ENCODE results near the gene GIPR. TPM values are rescaled to one million over a fixed set of nuclear protein-coding genes. Genes with fewer than 3 reads are reported as not detected.
"Not testable (repeated sequence)": the region's sequence is repeated elsewhere in the genome, so short reads cannot be mapped to it uniquely, and the experiment has no call there.

GIPR gene
- total RNA-seq, 1 donor from 2014 or later, result 0.53 TPM

- no peak for FAIRE-seq
- DNase-seq (ENCODE audit: low read depth), result no peak
- Histone ChIP-seq H3K27me3 (ENCODE audit: control insufficient read depth, insufficient read depth, low read length) (no peaks in the 10 kb centered on the region), H3K36me3 (ENCODE audit: control insufficient read depth, insufficient read depth, low read length) (no peaks in the 10 kb centered on the region), H3K4me3 (ENCODE audit: low read depth, low read length) (peak overlapping the region; percentile 39)
- TF ChIP-seq, protein P1, sequence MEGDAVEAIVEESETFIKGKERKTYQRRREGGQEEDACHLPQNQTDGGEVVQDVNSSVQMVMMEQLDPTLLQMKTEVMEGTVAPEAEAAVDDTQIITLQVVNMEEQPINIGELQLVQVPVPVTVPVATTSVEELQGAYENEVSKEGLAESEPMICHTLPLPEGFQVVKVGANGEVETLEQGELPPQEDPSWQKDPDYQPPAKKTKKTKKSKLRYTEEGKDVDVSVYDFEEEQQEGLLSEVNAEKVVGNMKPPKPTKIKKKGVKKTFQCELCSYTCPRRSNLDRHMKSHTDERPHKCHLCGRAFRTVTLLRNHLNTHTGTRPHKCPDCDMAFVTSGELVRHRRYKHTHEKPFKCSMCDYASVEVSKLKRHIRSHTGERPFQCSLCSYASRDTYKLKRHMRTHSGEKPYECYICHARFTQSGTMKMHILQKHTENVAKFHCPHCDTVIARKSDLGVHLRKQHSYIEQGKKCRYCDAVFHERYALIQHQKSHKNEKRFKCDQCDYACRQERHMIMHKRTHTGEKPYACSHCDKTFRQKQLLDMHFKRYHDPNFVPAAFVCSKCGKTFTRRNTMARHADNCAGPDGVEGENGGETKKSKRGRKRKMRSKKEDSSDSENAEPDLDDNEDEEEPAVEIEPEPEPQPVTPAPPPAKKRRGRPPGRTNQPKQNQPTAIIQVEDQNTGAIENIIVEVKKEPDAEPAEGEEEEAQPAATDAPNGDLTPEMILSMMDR (IDR thresholded peaks at IDR 0.05; ENCODE audit: insufficient read depth, low read length, severe bottlenecking), result no peak
Measured at GRCh38 chr19:45676851-45677263, 8.8 kb downstream of the GIPR start.

- peak overlapping the region; percentile 39 for H3K4me3 ChIP-seq (ENCODE audit: low read depth, low read length)
- no peaks in the 10 kb centered on the region for H3K27me3 ChIP-seq (ENCODE audit: control insufficient read depth, insufficient read depth, low read length)
- FAIRE-seq, result no peak
- TF ChIP-seq, protein P1 (IDR thresholded peaks at IDR 0.05; ENCODE audit: insufficient read depth, low read length, severe bottlenecking), result peak; percentile 67
- H3K36me3 ChIP-seq (ENCODE audit: control insufficient read depth, insufficient read depth, low read length), result no peaks in the 10 kb centered on the region
- DNase-seq (ENCODE audit: low read depth), result peak; percentile 96
Measured at GRCh38 chr19:45677351-45678230, 9.6 kb downstream of the GIPR start.

DNA sequence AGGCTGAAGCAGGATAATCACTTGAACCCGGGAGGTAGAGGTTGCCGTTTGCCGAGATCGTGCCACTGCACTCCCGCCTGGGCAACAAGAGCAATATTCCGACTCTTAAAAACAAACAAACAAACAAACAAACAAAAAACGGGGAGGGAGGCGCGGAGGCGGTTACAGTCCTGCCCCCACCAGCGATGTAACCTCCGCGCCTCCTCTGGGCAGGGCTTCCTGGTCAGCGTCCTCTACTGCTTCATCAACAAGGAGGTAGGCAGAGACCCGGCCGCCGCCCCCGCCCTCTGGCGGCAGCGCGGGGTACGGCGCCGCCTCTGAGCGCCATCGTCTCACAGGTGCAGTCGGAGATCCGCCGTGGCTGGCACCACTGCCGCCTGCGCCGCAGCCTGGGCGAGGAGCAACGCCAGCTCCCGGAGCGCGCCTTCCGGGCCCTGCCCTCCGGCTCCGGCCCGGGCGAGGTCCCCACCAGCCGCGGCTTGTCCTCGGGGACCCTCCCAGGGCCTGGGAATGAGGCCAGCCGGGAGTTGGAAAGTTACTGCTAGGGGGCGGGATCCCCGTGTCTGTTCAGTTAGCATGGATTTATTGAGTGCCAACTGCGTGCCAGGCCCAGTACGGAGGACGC, 13.5 kb downstream of the GIPR start:
- no peak for FAIRE-seq
- DNase-seq (ENCODE audit: low read depth), result peak; percentile 76
- no peaks in the 10 kb centered on the region for H3K27me3 ChIP-seq (ENCODE audit: control insufficient read depth, insufficient read depth, low read length)
- H3K4me3 ChIP-seq (ENCODE audit: low read depth, low read length), result peak overlapping the region; percentile 19
- TF ChIP-seq, protein P1 (IDR thresholded peaks at IDR 0.05; ENCODE audit: insufficient read depth, low read length, severe bottlenecking), result peak; percentile 96
- H3K36me3 ChIP-seq (ENCODE audit: control insufficient read depth, insufficient read depth, low read length), result peaks cover 3% of the 10 kb centered on the region

- Histone ChIP-seq H3K27me3 (ENCODE audit: control insufficient read depth, insufficient read depth, low read length) (no peaks in the 10 kb centered on the region), H3K4me3 (ENCODE audit: low read depth, low read length) (no peak overlapping the region), H3K36me3 (ENCODE audit: control insufficient read depth, insufficient read depth, low read length) (peaks cover 3% of the 10 kb centered on the region)
- TF ChIP-seq, protein P1 (IDR thresholded peaks at IDR 0.05; ENCODE audit: insufficient read depth, low read length, severe bottlenecking), result no peak
- DNase-seq (ENCODE audit: low read depth) (no peak), FAIRE-seq (no peak)
Measured at GRCh38 chr19:45682117-45682516, 14.1 kb downstream of the GIPR start.

DNA sequence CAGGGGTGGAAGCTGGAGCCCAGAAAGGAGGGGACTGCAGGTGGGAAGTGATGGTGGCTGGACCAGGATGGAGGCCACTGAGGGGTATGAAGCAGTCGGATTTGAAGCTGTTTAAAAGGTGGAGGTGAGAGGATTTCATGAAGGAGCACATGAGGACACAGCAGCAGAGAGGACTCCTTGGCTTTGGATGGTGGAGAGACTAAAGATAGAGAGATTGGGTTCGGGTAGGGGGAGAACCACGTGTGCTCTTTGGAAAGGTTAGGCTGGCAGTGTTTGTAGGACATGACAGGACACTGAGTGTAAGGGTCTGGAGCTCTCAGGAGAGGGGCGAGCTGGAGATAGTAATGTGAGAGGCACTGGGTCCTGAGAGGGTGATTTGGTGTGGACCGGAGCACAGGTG, 14.9 kb downstream of the GIPR start:
- no peak for FAIRE-seq
- no peak for DNase-seq (ENCODE audit: low read depth)
- Histone ChIP-seq H3K36me3 (ENCODE audit: control insufficient read depth, insufficient read depth, low read length) (peaks cover 7% of the 10 kb centered on the region), H3K4me3 (ENCODE audit: low read depth, low read length) (no peak overlapping the region), H3K27me3 (ENCODE audit: control insufficient read depth, insufficient read depth, low read length) (no peaks in the 10 kb centered on the region)
- TF ChIP-seq, protein P1 (IDR thresholded peaks at IDR 0.05; ENCODE audit: insufficient read depth, low read length, severe bottlenecking), result no peak

DNA sequence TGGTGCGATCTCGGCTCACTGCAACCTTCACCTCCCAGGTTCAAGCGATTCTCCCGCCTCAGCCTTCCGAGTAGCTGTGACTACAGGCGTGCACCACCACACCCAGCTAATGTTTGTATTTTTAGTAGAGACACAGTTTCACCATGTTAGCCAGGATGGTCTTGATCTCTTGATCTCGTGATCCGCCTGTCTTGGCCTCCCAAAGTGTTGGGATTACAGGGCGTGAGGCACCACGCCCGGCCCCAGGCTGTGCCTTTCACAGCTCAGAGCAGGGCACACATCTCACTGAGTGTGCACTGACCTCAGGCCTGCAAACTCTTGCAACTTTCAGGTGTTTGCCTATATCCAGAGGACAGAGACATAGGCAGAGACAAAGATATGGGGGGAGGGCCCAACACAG, 17.0 kb downstream of the GIPR start:
- not testable (repeated sequence) for H3K27me3 ChIP-seq (ENCODE audit: control insufficient read depth, insufficient read depth, low read length); DNase-seq (ENCODE audit: low read depth); H3K4me3 ChIP-seq (ENCODE audit: low read depth, low read length); FAIRE-seq
- H3K36me3 ChIP-seq (ENCODE audit: control insufficient read depth, insufficient read depth, low read length), result peaks cover 14% of the 10 kb centered on the region
